HepG2 (cell line): ENCODE data around the gene MLNR. TPM values are rescaled to one million over a fixed set of nuclear protein-coding genes. Genes with fewer than 3 reads are reported as not detected.

Experiments used
- ATAC-seq: fragments of 200-7000 bp; cut with Tn5 transposase; 3 replicates; pipeline ENCODE4 v1.9.1; 2020; ENCODE audit warnings: mild to moderate bottlenecking, moderate library complexity
- BruUV-seq: library from RNA; stranded (reverse); fragments of 400-500 nt; replicated peaks from 2 replicates; lab custom pipeline; 2021; lab: Mats Ljungman, UMichigan
- CTCF ChIA-PET: fragments of 300-600 bp; formaldehyde crosslinking; extraction: SDS; loops from one replicate; lab custom pipeline; 2021; ENCODE audit warnings: low total read pairs, inconsistent platforms, low intra/inter-chr PET ratio; lab: Yijun Ruan, JAX
- POLR2A ChIA-PET: fragments of 350-600 bp; sonication (Branson Sonifier 250); formaldehyde crosslinking; loops from one replicate; lab custom pipeline; 2020; ENCODE audit warnings: antibody characterized with exemption, inconsistent platforms; lab: Yijun Ruan, JAX
- DNase-seq: peaks from one replicate; pipeline ENCODE4 v3.0.0-alpha.2; 2015; ENCODE audit warnings: low spot score
- FAIRE-seq: peaks from 3 replicates; lab custom pipeline; 2011; peaks lifted over from hg19 to GRCh38; lab: Jason Lieb, UNC
- H2AFZ ChIP-seq: one replicate; pipeline ENCODE4 v1.6.1; 2011; ENCODE audit warnings: low read length, inconsistent platforms
- H3K27ac ChIP-seq: fragments of 300-600 bp; 3 replicates; pipeline ENCODE4 v1.8.0; 2011; ENCODE audit warnings: mixed run types, mild to moderate bottlenecking, mixed read lengths, low read length, inconsistent platforms; ENCODE audit not compliant: insufficient read depth; ENCODE audit errors: extremely low read length
- H3K27me3 ChIP-seq, 2 experiments: fragments of 200-600 bp in 1 of 2; 2 replicates in 1 of 2; 3 replicates in 1 of 2; pipeline versions ENCODE4 v1.6.0 to v1.8.0; 2011; ENCODE audit warnings: low read length in 2 of 2, mild to moderate bottlenecking in 2 of 2, moderate library complexity in 2 of 2, inconsistent platforms in 1 of 2; ENCODE audit not compliant: insufficient read depth in 2 of 2, control insufficient read depth in 1 of 2
- H3K36me3 ChIP-seq, 2 experiments: fragments of 200-600 bp in 1 of 2; replicated peaks in 1 of 2; 2 replicates in 1 of 2; 3 replicates in 1 of 2; pipeline versions ENCODE4 v1.5.1 to v1.8.0; 2011; ENCODE audit warnings: low read length in 2 of 2, inconsistent platforms in 1 of 2; ENCODE audit not compliant: insufficient read depth in 2 of 2, control insufficient read depth in 1 of 2
- H3K4me1 ChIP-seq: 2 replicates; pipeline ENCODE4 v1.5.1; 2012; ENCODE audit warnings: low read length, inconsistent platforms; ENCODE audit not compliant: insufficient read depth
- H3K4me2 ChIP-seq: 2 replicates; pipeline ENCODE4 v1.6.0; 2011; ENCODE audit warnings: low read depth, low read length, inconsistent platforms
- H3K4me3 ChIP-seq, 3 experiments: fragments of 200-600 bp in 1 of 3; sonication (generic), shearing (Covaris generic) in 1 of 3; replicated peaks in 1 of 3; 2 replicates each; pipeline ENCODE4 v1.5.1; 2011 to 2016; ENCODE audit warnings: low read length in 3 of 3, inconsistent platforms in 2 of 3, low read depth in 2 of 3, mild to moderate bottlenecking in 2 of 3, control low read depth in 1 of 3, mixed read lengths in 1 of 3; ENCODE audit not compliant: insufficient read depth in 1 of 3
- H3K79me2 ChIP-seq: one replicate; pipeline ENCODE4 v1.6.1; 2011; ENCODE audit warnings: low read length, inconsistent platforms; ENCODE audit not compliant: insufficient read depth
- H3K9ac ChIP-seq: 2 replicates; pipeline ENCODE4 v1.6.0; 2011; ENCODE audit warnings: mild to moderate bottlenecking, low read depth, low read length, inconsistent platforms; ENCODE audit not compliant: insufficient read depth
- H3K9me3 ChIP-seq: 2 replicates; pipeline ENCODE4 v1.5.1; 2012; ENCODE audit warnings: mild to moderate bottlenecking, low read length
- H4K20me1 ChIP-seq: 2 replicates; pipeline ENCODE4 v1.6.0; 2011; ENCODE audit warnings: inconsistent platforms, mild to moderate bottlenecking, low read length, moderate library complexity; ENCODE audit not compliant: insufficient read depth
- ZNF644 ChIP-seq: IDR thresholded peaks from 2 replicates; pipeline ENCODE4 v1.6.1; 2016; ENCODE audit warnings: low read depth
- WGBS: methylation state at CpG from one replicate; pipeline ENCODE4 v1.1.6; 2017; ENCODE audit warnings: low lambda C conversion rate; 5-methylcytosine and 5-hydroxymethylcytosine counted together
- in situ Hi-C: cut with HindIII; loops from 2 replicates; pipeline ENCODE4 v1.10.0; 2017; ENCODE audit warnings: low pct_unique_long_range_greater_than_20kb; ENCODE audit not compliant: extremely low pct_ligation_motif_present
- intact Hi-C: fragments of 100-400 bp; cut with micrococcal nuclease; formaldehyde crosslinking; loops from one replicate; pipeline ENCODE4 v1.10.0; 2022; ENCODE audit not compliant: unreplicated experiment
- polyA plus RNA-seq, 8 experiments: library from polyadenylated mRNA; depleted of rRNA in 3 of 8; stranded (reverse) in 7 of 8; unstranded in 1 of 8; fragments of >200 nt; fragmentation: Illumina TruSeq in 4 of 8; extraction: Trizol in 4 of 8; gene quantifications; 2 replicates each; pipeline versions ENCODE4 v1.2.1 to v1.2.3, GENCODE V29; 2011 to 2016; ENCODE audit warnings: low read depth in 4 of 8, missing spikeins in 1 of 8, mixed read lengths in 1 of 8; ENCODE audit not compliant: insufficient read depth in 1 of 8
- total RNA-seq, 5 experiments: library from RNA; depleted of rRNA; stranded (reverse); fragments of >200 nt; fragmentation: Illumina TruSeq; extraction: Trizol; gene quantifications; 2 replicates each; pipeline ENCODE4 v1.2.3, GENCODE V29; 2016; ENCODE audit warnings: low read depth in 1 of 5
- TF ChIP-seq, protein P1 (sequence below), 2 experiments: sonication (generic) in 1 of 2; formaldehyde crosslinking in 1 of 2; IDR thresholded peaks; 2 replicates each; pipeline versions ENCODE4 v1.4.0 to v1.6.1; 2016 to 2020; ENCODE audit warnings: borderline replicate concordance in 1 of 2, low read depth in 1 of 2, mild to moderate bottlenecking in 1 of 2, missing genetic modification reagents in 1 of 2
- TF ChIP-seq, protein P2 (sequence below): IDR thresholded peaks from 2 replicates; pipeline ENCODE4 v1.6.1; 2012; ENCODE audit warnings: low read length, improper control_type of control experiment

Gene MLNR
- total and polyA plus RNA-seq, 2 of the 13 experiments (the other 11 are each of a cell fraction or from before 2014, with no cell fraction given) = 0.46 TPM; not detected in 1

DNA sequence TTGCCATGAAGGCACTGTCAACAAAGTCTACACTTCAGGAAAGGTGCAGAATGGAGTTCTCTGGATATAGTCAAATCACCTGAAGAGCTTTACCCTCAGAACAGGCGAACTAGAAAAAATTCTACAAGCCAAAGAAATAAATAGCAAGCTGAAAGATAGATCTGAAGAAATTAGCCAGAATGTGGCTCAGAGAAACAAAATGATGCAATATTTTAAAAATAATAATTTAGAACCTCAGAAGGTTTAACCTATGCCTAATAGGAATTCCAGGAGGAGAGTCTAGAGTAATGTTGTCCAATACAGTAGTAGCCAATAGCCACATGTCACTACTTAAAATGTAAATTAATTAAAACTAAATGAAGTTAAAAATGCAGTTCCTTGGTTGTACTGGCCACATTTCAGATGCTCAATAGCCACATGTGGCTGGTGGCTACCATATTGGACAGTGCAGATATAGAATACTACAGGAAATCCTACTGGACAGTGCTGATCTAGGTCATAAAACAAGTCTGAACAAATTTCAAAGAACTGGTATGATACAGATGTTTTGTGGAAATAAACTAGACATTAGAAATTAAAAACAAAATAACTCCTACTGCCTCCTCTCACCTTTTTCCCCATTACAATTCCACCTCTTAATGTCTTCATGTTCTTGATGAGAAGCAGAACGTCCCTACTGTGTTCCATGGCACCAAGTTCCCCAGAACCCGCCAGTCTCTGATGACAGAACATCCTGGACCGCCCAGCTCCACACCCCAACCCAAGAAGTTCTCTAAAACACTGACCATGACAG lies 26.9 kb downstream of the MLNR start:
- intact Hi-C loops (no loop called here), in situ Hi-C loops (no loop called here)
- H3K4me2 ChIP-seq = peak overlapping the region; percentile 96
- BruUV-seq = TSS peak; percentile 88
- peaks cover 18% of the 10 kb centered on the region for H3K4me1 ChIP-seq
- H2AFZ ChIP-seq = peak overlapping the region; percentile 99
- no peaks in the 10 kb centered on the region for H3K9me3 ChIP-seq
- ChIA-PET CTCF (no interaction called here), POLR2A (interaction anchor here (0.5 to 2.7 kb wide), 9 partner anchors 11 to 271 kb away, joined by 3 to 22 read pairs (median 4); partner anchors contain the start of gene MLNR)
- peak overlapping the region; percentile 85 to 99 (median 97) for H3K4me3 ChIP-seq
- H3K27me3 ChIP-seq = no peaks in the 10 kb centered on the region; a peak in 1 of 5 replicates
- no peaks in the 10 kb centered on the region for H4K20me1 ChIP-seq
- FAIRE-seq (no peak), DNase-seq (no peak), ATAC-seq (peak; percentile 54)
- WGBS = 33% methylated on average over 3 of the region's 4 CpGs
- peaks cover 2 to 5% of the 10 kb centered on the region in 2 experiments; a peak in 1 of 5 replicates for H3K36me3 ChIP-seq
- TF ChIP-seq, protein P1, sequence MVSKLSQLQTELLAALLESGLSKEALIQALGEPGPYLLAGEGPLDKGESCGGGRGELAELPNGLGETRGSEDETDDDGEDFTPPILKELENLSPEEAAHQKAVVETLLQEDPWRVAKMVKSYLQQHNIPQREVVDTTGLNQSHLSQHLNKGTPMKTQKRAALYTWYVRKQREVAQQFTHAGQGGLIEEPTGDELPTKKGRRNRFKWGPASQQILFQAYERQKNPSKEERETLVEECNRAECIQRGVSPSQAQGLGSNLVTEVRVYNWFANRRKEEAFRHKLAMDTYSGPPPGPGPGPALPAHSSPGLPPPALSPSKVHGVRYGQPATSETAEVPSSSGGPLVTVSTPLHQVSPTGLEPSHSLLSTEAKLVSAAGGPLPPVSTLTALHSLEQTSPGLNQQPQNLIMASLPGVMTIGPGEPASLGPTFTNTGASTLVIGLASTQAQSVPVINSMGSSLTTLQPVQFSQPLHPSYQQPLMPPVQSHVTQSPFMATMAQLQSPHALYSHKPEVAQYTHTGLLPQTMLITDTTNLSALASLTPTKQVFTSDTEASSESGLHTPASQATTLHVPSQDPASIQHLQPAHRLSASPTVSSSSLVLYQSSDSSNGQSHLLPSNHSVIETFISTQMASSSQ (IDR thresholded peaks at IDR 0.05; ENCODE audit: low read depth) = peak; percentile 23; the same call in 1 of the 2 replicates
- TF ChIP-seq, protein P1 (CRISPR knock-in tag; IDR thresholded peaks at IDR 0.05; ENCODE audit: borderline replicate concordance) = no peak
- peak; percentile 58; the same call in 1 of the 2 replicates for TF ChIP-seq ZNF644 (CRISPR knock-in tag)
- TF ChIP-seq, protein P2, sequence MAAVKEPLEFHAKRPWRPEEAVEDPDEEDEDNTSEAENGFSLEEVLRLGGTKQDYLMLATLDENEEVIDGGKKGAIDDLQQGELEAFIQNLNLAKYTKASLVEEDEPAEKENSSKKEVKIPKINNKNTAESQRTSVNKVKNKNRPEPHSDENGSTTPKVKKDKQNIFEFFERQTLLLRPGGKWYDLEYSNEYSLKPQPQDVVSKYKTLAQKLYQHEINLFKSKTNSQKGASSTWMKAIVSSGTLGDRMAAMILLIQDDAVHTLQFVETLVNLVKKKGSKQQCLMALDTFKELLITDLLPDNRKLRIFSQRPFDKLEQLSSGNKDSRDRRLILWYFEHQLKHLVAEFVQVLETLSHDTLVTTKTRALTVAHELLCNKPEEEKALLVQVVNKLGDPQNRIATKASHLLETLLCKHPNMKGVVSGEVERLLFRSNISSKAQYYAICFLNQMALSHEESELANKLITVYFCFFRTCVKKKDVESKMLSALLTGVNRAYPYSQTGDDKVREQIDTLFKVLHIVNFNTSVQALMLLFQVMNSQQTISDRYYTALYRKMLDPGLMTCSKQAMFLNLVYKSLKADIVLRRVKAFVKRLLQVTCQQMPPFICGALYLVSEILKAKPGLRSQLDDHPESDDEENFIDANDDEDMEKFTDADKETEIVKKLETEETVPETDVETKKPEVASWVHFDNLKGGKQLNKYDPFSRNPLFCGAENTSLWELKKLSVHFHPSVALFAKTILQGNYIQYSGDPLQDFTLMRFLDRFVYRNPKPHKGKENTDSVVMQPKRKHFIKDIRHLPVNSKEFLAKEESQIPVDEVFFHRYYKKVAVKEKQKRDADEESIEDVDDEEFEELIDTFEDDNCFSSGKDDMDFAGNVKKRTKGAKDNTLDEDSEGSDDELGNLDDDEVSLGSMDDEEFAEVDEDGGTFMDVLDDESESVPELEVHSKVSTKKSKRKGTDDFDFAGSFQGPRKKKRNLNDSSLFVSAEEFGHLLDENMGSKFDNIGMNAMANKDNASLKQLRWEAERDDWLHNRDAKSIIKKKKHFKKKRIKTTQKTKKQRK = no peak
- peaks cover 7% of the 10 kb centered on the region for H3K79me2 ChIP-seq
- peak overlapping the region; percentile 80 for H3K27ac ChIP-seq
- peak overlapping the region; percentile 88 for H3K9ac ChIP-seq
